Suprapubic skin (tissue), 4 donors: ENCODE results near the gene SSC5D.

ENCODE experiments used
- EP300 ChIP-seq: sonication (generic); formaldehyde crosslinking; IDR thresholded peaks from one replicate; pipeline ENCODE4 v1.6.1; 2017; ENCODE audit warnings: antibody characterized with exemption
- POLR2A ChIP-seq, 2 donors: fragments of 450-650 bp; IDR thresholded peaks; one replicate each; pipeline ENCODE4 v1.6.1; 2017; ENCODE audit warnings: antibody characterized with exemption in 2 of 2, mild to moderate bottlenecking in 2 of 2, moderate library complexity in 2 of 2
- POLR2AphosphoS5 ChIP-seq, 3 donors: sonication (generic); formaldehyde crosslinking; IDR thresholded peaks; one replicate each; pipeline ENCODE4 v1.6.1; 2017; ENCODE audit warnings: antibody characterized with exemption in 3 of 3
- TF ChIP-seq, protein P1 (sequence below), 2 donors: fragments of 200-600 bp in 1 of 2; fragments of 450-650 bp in 1 of 2; sonication (generic) in 1 of 2; IDR thresholded peaks; one replicate each; pipeline ENCODE4 v1.5.1; 2016 to 2019; ENCODE audit warnings: antibody characterized with exemption in 2 of 2, mild to moderate bottlenecking in 1 of 2, moderate library complexity in 1 of 2

DNA sequence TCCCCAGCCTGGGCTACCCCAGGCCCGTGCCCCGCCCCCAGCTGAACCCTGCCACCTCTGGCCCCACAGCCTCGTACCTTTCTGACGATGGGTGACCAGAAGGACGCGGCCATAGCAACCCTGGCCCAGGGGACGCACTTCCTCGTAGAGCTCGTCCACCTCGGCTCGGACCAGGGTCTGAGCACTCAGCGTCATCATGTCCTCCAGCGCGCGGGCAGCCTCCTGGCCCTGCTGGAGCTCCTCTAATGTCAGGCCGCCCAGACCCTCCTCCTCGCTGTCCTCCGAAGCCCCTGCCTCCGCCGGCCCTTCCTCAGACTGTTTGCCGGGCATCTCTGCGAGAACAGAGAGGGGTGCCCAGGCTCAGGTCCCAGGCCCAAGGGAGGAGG, 47.7 kb downstream of the SSC5D start:
- TF ChIP-seq POLR2A (IDR thresholded peaks at IDR 0.05) (no peak), EP300 (no peak), POLR2AphosphoS5 (IDR thresholded peaks at IDR 0.05) (no peak)
- TF ChIP-seq, protein P1, sequence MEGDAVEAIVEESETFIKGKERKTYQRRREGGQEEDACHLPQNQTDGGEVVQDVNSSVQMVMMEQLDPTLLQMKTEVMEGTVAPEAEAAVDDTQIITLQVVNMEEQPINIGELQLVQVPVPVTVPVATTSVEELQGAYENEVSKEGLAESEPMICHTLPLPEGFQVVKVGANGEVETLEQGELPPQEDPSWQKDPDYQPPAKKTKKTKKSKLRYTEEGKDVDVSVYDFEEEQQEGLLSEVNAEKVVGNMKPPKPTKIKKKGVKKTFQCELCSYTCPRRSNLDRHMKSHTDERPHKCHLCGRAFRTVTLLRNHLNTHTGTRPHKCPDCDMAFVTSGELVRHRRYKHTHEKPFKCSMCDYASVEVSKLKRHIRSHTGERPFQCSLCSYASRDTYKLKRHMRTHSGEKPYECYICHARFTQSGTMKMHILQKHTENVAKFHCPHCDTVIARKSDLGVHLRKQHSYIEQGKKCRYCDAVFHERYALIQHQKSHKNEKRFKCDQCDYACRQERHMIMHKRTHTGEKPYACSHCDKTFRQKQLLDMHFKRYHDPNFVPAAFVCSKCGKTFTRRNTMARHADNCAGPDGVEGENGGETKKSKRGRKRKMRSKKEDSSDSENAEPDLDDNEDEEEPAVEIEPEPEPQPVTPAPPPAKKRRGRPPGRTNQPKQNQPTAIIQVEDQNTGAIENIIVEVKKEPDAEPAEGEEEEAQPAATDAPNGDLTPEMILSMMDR (IDR thresholded peaks at IDR 0.05), result no peak
